ENCODE data around the gene C11orf68.

C11orf68 gene

DNA sequence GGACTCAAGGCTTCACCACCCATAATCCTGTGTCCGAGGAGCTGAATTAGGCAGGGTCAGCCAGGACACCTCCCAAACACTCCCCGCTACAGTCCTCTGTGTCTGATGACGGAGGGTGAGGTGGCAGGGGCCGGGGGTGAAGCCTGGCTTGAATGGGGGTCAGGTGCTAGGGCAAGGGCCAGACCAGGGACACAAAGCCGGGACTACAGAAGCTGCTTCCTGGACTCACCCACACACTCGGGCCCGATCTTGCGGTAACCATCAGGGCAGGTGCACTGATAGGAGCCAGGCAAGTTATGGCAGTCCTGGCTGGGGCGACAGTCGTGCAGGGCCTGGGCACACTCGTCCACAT is 48.6 kb downstream of the C11orf68 start:
- FAIRE-seq, result no peak

DNA sequence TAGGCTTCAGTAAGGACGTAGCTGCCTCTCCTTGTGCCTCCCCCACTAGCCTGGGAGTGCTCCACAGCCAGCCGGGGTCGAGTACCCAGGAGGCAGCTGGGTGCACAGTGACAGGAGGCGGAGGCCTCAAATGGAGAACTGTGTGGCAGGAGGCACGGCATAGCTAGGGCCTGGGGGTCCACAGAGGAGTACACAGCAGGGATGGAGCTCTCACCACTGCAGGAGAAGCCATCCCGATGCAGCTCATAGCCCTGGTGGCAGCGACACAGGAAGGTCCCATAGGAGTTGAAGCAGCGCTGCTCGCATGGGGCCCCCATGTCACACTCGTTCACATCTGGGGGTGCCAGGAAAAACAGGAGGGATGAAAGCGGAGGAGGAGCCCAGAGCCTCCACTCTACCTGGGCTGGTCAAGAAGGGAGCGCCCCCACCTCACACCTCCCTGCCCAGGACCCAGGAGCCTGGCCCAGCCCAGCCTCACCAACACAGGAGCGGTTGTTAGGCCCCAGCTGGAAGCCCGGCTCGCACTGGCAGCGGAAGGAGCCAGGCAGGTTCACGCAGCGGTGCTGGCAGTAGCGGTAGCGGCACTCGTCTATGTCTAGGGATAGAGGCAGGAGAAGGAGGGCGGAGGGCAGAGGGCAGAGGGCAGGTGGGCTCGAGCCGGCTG is 49.1 kb downstream of the C11orf68 start:
- no peak for FAIRE-seq

DNA sequence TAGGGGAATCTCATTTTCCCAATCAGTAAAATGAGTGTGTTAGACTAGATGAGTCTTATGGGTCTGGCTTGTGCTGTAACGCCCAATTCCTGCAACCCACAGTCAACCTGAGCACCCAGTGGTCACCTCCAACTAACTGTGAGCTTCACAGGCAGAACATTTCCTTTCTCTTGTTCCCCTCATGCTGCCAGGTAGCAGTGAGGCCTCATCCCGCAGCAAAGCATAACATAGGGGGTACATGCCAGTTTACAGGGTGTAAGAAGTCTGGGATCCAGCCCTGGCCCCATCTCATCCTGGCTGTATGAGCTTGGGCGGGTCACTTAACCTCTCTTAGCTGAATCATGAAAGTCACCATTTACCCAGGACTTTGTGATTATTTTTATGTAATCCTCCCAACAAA is 50.0 kb downstream of the C11orf68 start:
- FAIRE-seq, result no peak

- FAIRE-seq, result no peak
Measured at GRCh38 chr11:65868076-65868667, 50.7 kb downstream of the C11orf68 start.

DNA sequence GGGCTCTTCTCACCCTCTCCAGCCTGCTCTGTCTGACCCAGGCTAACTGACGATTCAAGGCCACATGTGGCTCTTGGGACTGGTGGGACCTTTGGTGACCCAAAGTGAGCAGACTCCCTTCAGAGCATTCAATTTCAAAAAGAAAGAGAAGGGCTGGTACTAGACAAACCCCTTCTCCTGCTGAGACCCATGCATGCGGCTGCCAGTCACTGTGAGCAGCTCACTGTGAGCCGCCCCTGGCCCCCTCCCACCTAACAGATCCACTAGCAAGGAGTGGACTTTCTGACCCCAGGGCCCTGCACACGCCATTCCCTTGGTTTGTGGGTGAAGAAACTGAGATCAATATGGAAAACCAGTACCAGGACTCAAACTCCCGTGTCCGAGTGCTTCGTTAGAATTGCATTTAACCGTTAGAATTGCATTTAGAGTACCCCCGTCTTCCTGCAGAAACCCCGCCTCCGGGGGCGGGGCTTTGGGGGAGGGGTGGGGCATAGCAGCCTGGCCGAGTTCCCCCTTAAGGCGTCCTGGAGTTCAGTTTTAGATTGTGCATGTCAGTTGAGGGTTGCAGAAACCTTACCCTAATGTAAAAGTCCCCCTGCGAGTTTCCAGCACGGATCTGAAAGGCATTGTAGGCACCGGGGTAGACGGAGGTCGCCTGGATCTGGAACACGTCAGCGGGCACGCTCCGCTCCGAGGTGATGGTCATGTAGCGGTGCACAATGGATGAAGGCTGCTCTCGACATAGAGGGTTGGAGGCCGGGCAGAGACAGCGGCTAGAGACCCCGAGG is 51.4 kb downstream of the C11orf68 start:
- FAIRE-seq, result no peak
